ENCODE measurements around the gene CORO2A. TPM values are rescaled to one million over a fixed set of nuclear protein-coding genes. Genes with fewer than 3 reads are reported as not detected.

Gene CORO2A
- total and polyA plus RNA-seq, 10 of the 15 experiments (the other 5 are each of a cell fraction or from before 2014, with no cell fraction given), result 1.0 to 5.3 (median 3.5) TPM

- Histone ChIP-seq H3K4me3 (no peak overlapping the region), H2AFZ (ENCODE audit: control insufficient read depth, low read depth, low read length) (no peak overlapping the region), H3K9ac (ENCODE audit: control insufficient read depth, insufficient read depth, low read length) (no peak overlapping the region), H3K36me3 (ENCODE audit: control insufficient read depth in 2 of 2, insufficient read depth in 2 of 2, low read length in 1 of 2) (peaks cover 2 to 20% of the 10 kb centered on the region in 2 experiments; a peak in 3 of 4 replicates), H3K4me1 (ENCODE audit: control insufficient read depth, insufficient read depth, low read length) (0 out of 2 replicates have a peak, but pooled peaks cover 3% of the 10 kb centered on the region), H3K79me2 (ENCODE audit: control insufficient read depth, insufficient read depth, low read length) (peaks cover 9% of the 10 kb centered on the region), H3K9me3 (replicated peaks; ENCODE audit: control insufficient read depth, insufficient read depth, low read length) (no peaks in the 10 kb centered on the region), H3K4me2 (ENCODE audit: control insufficient read depth, insufficient read depth) (no peak overlapping the region), H4K20me1 (ENCODE audit: control insufficient read depth, insufficient read depth) (no peaks in the 10 kb centered on the region), H3K27ac (ENCODE audit: control insufficient read depth, insufficient read depth) (no peak overlapping the region), H3K27me3 (replicated peaks in 1 of 2; ENCODE audit: control insufficient read depth in 2 of 2, insufficient read depth in 2 of 2, low read length in 1 of 2) (no peaks in the 10 kb centered on the region)
- in situ Hi-C loops (cut with MboI), result loop anchor here (5.0 to 25.0 kb wide), 2 partner anchors 191 to 716 kb away; partner anchors contain the start of gene ANKS6
- ChIA-PET SMC1A (ENCODE audit: uncharacterized antibody, unreplicated experiment) (interaction anchor here (1.1 to 4.1 kb wide), 3 partner anchors 26 to 192 kb away, joined by 3 to 14 read pairs (median 7); no protein-coding TSS in a partner anchor), POLR2A (interaction anchor here (1.2 kb wide), 1 partner anchor 139 kb away, joined by 3 read pairs; no protein-coding TSS in a partner anchor), CTCF (interaction anchor here (0.7 to 4.1 kb wide), 7 partner anchors 8 to 184 kb away, joined by 3 to 17 read pairs (median 3); partner anchors contain the start of gene TBC1D2), RAD21 (ENCODE audit: unreplicated experiment) (interaction anchor here (0.6 to 1.1 kb wide), 2 partner anchors 125 to 131 kb away, joined by 3 to 4 read pairs; no protein-coding TSS in a partner anchor)
- 89% methylated on average over 9 of the region's 9 CpGs for WGBS (ENCODE audit: insufficient coverage, insufficient replicate concordance, low lambda C conversion rate, missing lambda C conversion rate)
- no peak for FAIRE-seq
- BruUV-seq (replicated peaks), result no TSS peak
- ATAC-seq, result no peak
- TF ChIP-seq RCOR1 (conservative IDR thresholded peaks at IDR 0.05; ENCODE audit: low read depth, low read length), result no peak
- TF ChIP-seq, protein P1, sequence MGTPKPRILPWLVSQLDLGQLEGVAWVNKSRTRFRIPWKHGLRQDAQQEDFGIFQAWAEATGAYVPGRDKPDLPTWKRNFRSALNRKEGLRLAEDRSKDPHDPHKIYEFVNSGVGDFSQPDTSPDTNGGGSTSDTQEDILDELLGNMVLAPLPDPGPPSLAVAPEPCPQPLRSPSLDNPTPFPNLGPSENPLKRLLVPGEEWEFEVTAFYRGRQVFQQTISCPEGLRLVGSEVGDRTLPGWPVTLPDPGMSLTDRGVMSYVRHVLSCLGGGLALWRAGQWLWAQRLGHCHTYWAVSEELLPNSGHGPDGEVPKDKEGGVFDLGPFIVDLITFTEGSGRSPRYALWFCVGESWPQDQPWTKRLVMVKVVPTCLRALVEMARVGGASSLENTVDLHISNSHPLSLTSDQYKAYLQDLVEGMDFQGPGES (IDR thresholded peaks at IDR 0.05), result no peak
- TF ChIP-seq GATAD2B (conservative IDR thresholded peaks at IDR 0.05; ENCODE audit: low read depth), result no peak
- no peak for TF ChIP-seq PAX5 (IDR thresholded peaks at IDR 0.05; ENCODE audit: borderline replicate concordance, low read depth, low read length)
- no peak for TF ChIP-seq ZBTB40 (IDR thresholded peaks at IDR 0.05; ENCODE audit: borderline replicate concordance)
- no peak for TF ChIP-seq KDM1A (IDR thresholded peaks at IDR 0.05; ENCODE audit: borderline replicate concordance)
- no peak for TF ChIP-seq NR2F1 (conservative IDR thresholded peaks at IDR 0.05)
- TF ChIP-seq KAT2A (conservative IDR thresholded peaks at IDR 0.05; ENCODE audit: control insufficient read depth, low read depth, low read length), result no peak
- intact Hi-C loops (cut with micrococcal nuclease; ENCODE audit: unreplicated experiment), result no loop called here
- no peak for DNase-seq (ENCODE audit: low read depth, low spot score)
These were observed 120.7 kb downstream of the CORO2A start for GRCh38 chr9:98071737-98072136.

Small RNAs within 50 kb of the gene (microRNA-seq; reads per million reads assigned to microRNA genes)
- not detected for gene MIR6854

Small RNAs within 50 kb of the gene (small RNA-seq; reads per million reads assigned to genes)
- gene MIR6854 (not detected), gene RF00017 (not detected)

Other genes starting within 250 kb of the CORO2A start
- 20.4 and 24.5 TPM in 2 replicates for gene ANP32B, start 209.3 kb downstream of the CORO2A start, total RNA-seq (2014; rRNA removed)
- 34.4 and 41.8 TPM in 2 replicates for gene ANP32B, start 209.3 kb downstream of the CORO2A start, total RNA-seq (2014; rRNA removed; fragmentation: Illumina TruSeq; extraction: Trizol)
- 239 and 244 TPM in 2 replicates for gene ANP32B, start 209.3 kb downstream of the CORO2A start, total RNA-seq (2021)
- gene ANP32B, start 209.3 kb downstream of the CORO2A start, polyA plus RNA-seq (2011; rRNA removed), result 79.8 and 96.4 TPM in 2 replicates
- gene ANP32B, start 209.3 kb downstream of the CORO2A start, polyA plus RNA-seq (2014; fragmentation: Illumina TruSeq; extraction: Trizol), result 419 and 544 TPM in 2 replicates
- gene ANP32B, start 209.3 kb downstream of the CORO2A start, polyA plus RNA-seq (2014; fragmentation: Nextera tagmentation; extraction: Ambion mirVana), result 100 to 1,000 TPM in 1 of 2 experiments, 10 to 100 TPM in 1; 85.9 to 204 TPM
- gene ANP32B, start 209.3 kb downstream of the CORO2A start, polyA plus RNA-seq (2014; rRNA removed), result 138 and 143 TPM in 2 replicates
- gene ANP32B, start 209.3 kb downstream of the CORO2A start, polyA plus RNA-seq (2016; fragmentation: Nextera tagmentation; extraction: Ambion mirVana), result 100 to 1,000 TPM; 272 to 284 TPM
- gene NANS, start 135.9 kb downstream of the CORO2A start, total RNA-seq (2014; rRNA removed), result 64.8 and 68.3 TPM in 2 replicates
- 52.3 and 55.5 TPM in 2 replicates for gene NANS, start 135.9 kb downstream of the CORO2A start, total RNA-seq (2014; rRNA removed; fragmentation: Illumina TruSeq; extraction: Trizol)
- 47.8 and 49.1 TPM in 2 replicates for gene NANS, start 135.9 kb downstream of the CORO2A start, total RNA-seq (2021)
- 37.9 and 44.6 TPM in 2 replicates for gene NANS, start 135.9 kb downstream of the CORO2A start, polyA plus RNA-seq (2011; rRNA removed)
- gene NANS, start 135.9 kb downstream of the CORO2A start, polyA plus RNA-seq (2014; fragmentation: Illumina TruSeq; extraction: Trizol), result 47.8 and 48.8 TPM in 2 replicates
- 10 to 100 TPM; 21.0 to 26.1 TPM for gene NANS, start 135.9 kb downstream of the CORO2A start, polyA plus RNA-seq (2014; fragmentation: Nextera tagmentation; extraction: Ambion mirVana)
- gene NANS, start 135.9 kb downstream of the CORO2A start, polyA plus RNA-seq (2014; rRNA removed), result 55.6 and 56.5 TPM in 2 replicates
- 100 to 1,000 TPM; 109 to 126 TPM for gene NANS, start 135.9 kb downstream of the CORO2A start, polyA plus RNA-seq (2016; fragmentation: Nextera tagmentation; extraction: Ambion mirVana)
- gene TRIM14, start 73.4 kb downstream of the CORO2A start, total RNA-seq (2014; rRNA removed), result 25.1 and 25.2 TPM in 2 replicates
- gene TRIM14, start 73.4 kb downstream of the CORO2A start, total RNA-seq (2014; rRNA removed; fragmentation: Illumina TruSeq; extraction: Trizol), result 20.3 and 21.2 TPM in 2 replicates
- gene TRIM14, start 73.4 kb downstream of the CORO2A start, total RNA-seq (2021), result 53.3 and 54.4 TPM in 2 replicates
- 25.9 and 32.7 TPM in 2 replicates for gene TRIM14, start 73.4 kb downstream of the CORO2A start, polyA plus RNA-seq (2011; rRNA removed)
- 42.4 and 42.6 TPM in 2 replicates for gene TRIM14, start 73.4 kb downstream of the CORO2A start, polyA plus RNA-seq (2014; fragmentation: Illumina TruSeq; extraction: Trizol)
- gene TRIM14, start 73.4 kb downstream of the CORO2A start, polyA plus RNA-seq (2014; fragmentation: Nextera tagmentation; extraction: Ambion mirVana), result 10 to 100 TPM in 1 of 2 experiments, 1 to 10 TPM in 1; 8.6 to 10.2 TPM
- gene TRIM14, start 73.4 kb downstream of the CORO2A start, polyA plus RNA-seq (2014; rRNA removed), result 39.6 and 39.7 TPM in 2 replicates
- 10 to 100 TPM; 38.7 to 41.2 TPM for gene TRIM14, start 73.4 kb downstream of the CORO2A start, polyA plus RNA-seq (2016; fragmentation: Nextera tagmentation; extraction: Ambion mirVana)
- gene TBC1D2, start 63.0 kb upstream of the CORO2A start, total RNA-seq (2014; rRNA removed), result 1.1 and 1.2 TPM in 2 replicates
- 0.32 and 0.67 TPM in 2 replicates for gene TBC1D2, start 63.0 kb upstream of the CORO2A start, total RNA-seq (2014; rRNA removed; fragmentation: Illumina TruSeq; extraction: Trizol)
- gene TBC1D2, start 63.0 kb upstream of the CORO2A start, total RNA-seq (2021), result 1.2 and 1.4 TPM in 2 replicates
- gene TBC1D2, start 63.0 kb upstream of the CORO2A start, polyA plus RNA-seq (2011; rRNA removed), result 0.46 and 1.1 TPM in 2 replicates
- 0.37 and 0.41 TPM in 2 replicates for gene TBC1D2, start 63.0 kb upstream of the CORO2A start, polyA plus RNA-seq (2014; fragmentation: Illumina TruSeq; extraction: Trizol)
- gene TBC1D2, start 63.0 kb upstream of the CORO2A start, polyA plus RNA-seq (2014; fragmentation: Nextera tagmentation; extraction: Ambion mirVana), result under 1 TPM; 0.04 to 0.06 TPM
- gene TBC1D2, start 63.0 kb upstream of the CORO2A start, polyA plus RNA-seq (2014; rRNA removed), result 1.2 and 1.4 TPM in 2 replicates
- gene TBC1D2, start 63.0 kb upstream of the CORO2A start, polyA plus RNA-seq (2016; fragmentation: Nextera tagmentation; extraction: Ambion mirVana), result 1 to 10 TPM; 1.0 to 1.6 TPM